H1 (cell line): ENCODE measurements around the gene PLPPR2. TPM values are rescaled to one million over a fixed set of nuclear protein-coding genes. Genes with fewer than 3 reads are reported as not detected.

ENCODE experiments used
- CTCF ChIA-PET: fragments of 300-600 bp; sonication (Branson Sonifier 250); formaldehyde crosslinking; loops from one replicate; lab custom pipeline; 2021; ENCODE audit not compliant: partially characterized antibody; lab: Charles Lee
- POLR2A ChIA-PET: fragments of 300-600 bp; sonication (Branson Sonifier 250); formaldehyde crosslinking; loops from one replicate; lab custom pipeline; 2021; ENCODE audit warnings: inconsistent platforms; ENCODE audit not compliant: partially characterized antibody; lab: Charles Lee
- DNase-seq, 2 experiments: peaks; one replicate each; pipeline versions ENCODE4 v3.0.0 to v3.0.0-alpha.2; 2010 to 2022; ENCODE audit warnings: low spot score in 2 of 2, low read depth in 1 of 2, mixed read lengths in 1 of 2
- FAIRE-seq: peaks from 2 replicates; lab custom pipeline; 2011; peaks lifted over from hg19 to GRCh38; lab: Jason Lieb, UNC
- H2AFZ ChIP-seq: 2 replicates; pipeline ENCODE4 v1.8.1; 2012; ENCODE audit warnings: low read length, inconsistent platforms
- H2AK5ac ChIP-seq: 2 replicates; pipeline ENCODE4 v1.6.1; 2013; ENCODE audit warnings: low read depth, low read length
- H2BK120ac ChIP-seq: replicated peaks from 2 replicates; pipeline ENCODE3; 2013; ENCODE audit warnings: low read depth, low read length, inconsistent platforms
- H2BK12ac ChIP-seq: 2 replicates; pipeline ENCODE4 v1.6.1; 2013; ENCODE audit warnings: low read depth, low read length
- H2BK15ac ChIP-seq: 2 replicates; pipeline ENCODE4 v1.6.1; 2013; ENCODE audit warnings: low read length
- H2BK20ac ChIP-seq: 2 replicates; pipeline ENCODE4 v1.6.1; 2013; ENCODE audit warnings: low read length
- H2BK5ac ChIP-seq: 2 replicates; pipeline ENCODE4 v1.6.1; 2013; ENCODE audit warnings: low read depth, low read length
- H3K14ac ChIP-seq: 2 replicates; pipeline ENCODE4 v1.6.1; 2013; ENCODE audit warnings: inconsistent platforms; ENCODE audit not compliant: insufficient read length
- H3K18ac ChIP-seq: 2 replicates; pipeline ENCODE4 v1.6.1; 2013; ENCODE audit warnings: low read length; ENCODE audit errors: extremely low read depth
- H3K23ac ChIP-seq: 2 replicates; pipeline ENCODE4 v1.6.1; 2013; ENCODE audit warnings: inconsistent platforms; ENCODE audit not compliant: insufficient read length
- H3K23me2 ChIP-seq: 2 replicates; pipeline ENCODE4 v1.6.1; 2013; ENCODE audit warnings: low read depth, low read length
- H3K27ac ChIP-seq: 2 replicates; pipeline ENCODE4 v1.6.1; 2011; ENCODE audit warnings: low read depth, low read length, inconsistent platforms
- H3K27me3 ChIP-seq, 4 experiments: replicated peaks in 1 of 4; 1 replicate in 1 of 4; 2 replicates in 3 of 4; pipeline versions ENCODE4 v1.6.1 to v1.8.1; 2011 to 2013; ENCODE audit warnings: low read length in 3 of 4, mild to moderate bottlenecking in 3 of 4, inconsistent platforms in 2 of 4, mixed read lengths in 2 of 4, moderate library complexity in 1 of 4; ENCODE audit not compliant: control insufficient read depth in 3 of 4, insufficient read depth in 3 of 4; ENCODE audit errors: extremely low read depth in 1 of 4
- H3K36me3 ChIP-seq, 4 experiments: 2 replicates each; pipeline versions ENCODE4 v1.6.1 to v1.8.1; 2011 to 2013; ENCODE audit warnings: mild to moderate bottlenecking in 4 of 4, low read length in 3 of 4, moderate library complexity in 2 of 4, control low read depth in 1 of 4, inconsistent platforms in 1 of 4; ENCODE audit not compliant: insufficient read depth in 4 of 4, control insufficient read depth in 2 of 4
- H3K4ac ChIP-seq: replicated peaks from 2 replicates; pipeline ENCODE3; 2013; ENCODE audit warnings: low read length, low read depth, mixed read lengths, inconsistent platforms; ENCODE audit not compliant: insufficient read length
- H3K4me1 ChIP-seq, 4 experiments: replicated peaks in 1 of 4; 1 replicate in 1 of 4; 2 replicates in 3 of 4; pipeline versions ENCODE4 v1.6.1 to v1.8.1; 2011 to 2013; ENCODE audit warnings: low read length in 3 of 4, inconsistent platforms in 2 of 4, mixed read lengths in 1 of 4; ENCODE audit not compliant: insufficient read depth in 4 of 4, control insufficient read depth in 3 of 4
- H3K4me2 ChIP-seq, 2 experiments: 2 replicates each; pipeline versions ENCODE4 v1.6.1 to v1.8.1; 2011 to 2013; ENCODE audit warnings: low read depth in 2 of 2, low read length in 2 of 2, control low read depth in 1 of 2, inconsistent platforms in 1 of 2, mild to moderate bottlenecking in 1 of 2; ENCODE audit not compliant: insufficient read depth in 1 of 2
- H3K4me3 ChIP-seq, 4 experiments: fragments of 200-600, 300-600 bp in 1 of 4; sonication (generic), shearing (Covaris generic), sonication (Bioruptor Twin) in 1 of 4; 2 replicates each; pipeline versions ENCODE4 v1.5.1 to v1.8.1; 2011 to 2016; ENCODE audit warnings: low read length in 4 of 4, low read depth in 3 of 4, control low read depth in 2 of 4, inconsistent platforms in 2 of 4, mild to moderate bottlenecking in 2 of 4, mixed read lengths in 1 of 4, moderate library complexity in 1 of 4; ENCODE audit not compliant: insufficient read depth in 2 of 4; ENCODE audit errors: extremely low read depth in 1 of 4
- H3K56ac ChIP-seq: replicated peaks from 2 replicates; pipeline ENCODE3; 2013; ENCODE audit warnings: low read depth, mild to moderate bottlenecking, mixed read lengths, low read length, inconsistent platforms; ENCODE audit not compliant: insufficient read length
- H3K79me1 ChIP-seq: 2 replicates; pipeline ENCODE4 v1.6.1; 2013; ENCODE audit warnings: low read depth, low read length, control low read depth
- H3K79me2 ChIP-seq, 2 experiments: 2 replicates each; pipeline versions ENCODE4 v1.6.1 to v1.8.1; 2012 to 2013; ENCODE audit warnings: low read length in 2 of 2, mild to moderate bottlenecking in 2 of 2, inconsistent platforms in 1 of 2; ENCODE audit not compliant: insufficient read depth in 2 of 2, control insufficient read depth in 1 of 2
- H3K9ac ChIP-seq, 4 experiments: replicated peaks in 1 of 4; 1 replicate in 1 of 4; 2 replicates in 3 of 4; pipeline versions ENCODE4 v1.6.1 to v1.8.1; 2011 to 2013; ENCODE audit warnings: low read depth in 3 of 4, low read length in 3 of 4, control low read depth in 2 of 4, mild to moderate bottlenecking in 2 of 4, moderate library complexity in 2 of 4, inconsistent platforms in 1 of 4; ENCODE audit errors: extremely low read depth in 1 of 4
- H3K9me3 ChIP-seq, 2 experiments: 2 replicates each; pipeline versions ENCODE4 v1.6.1 to v1.8.1; 2012 to 2013; ENCODE audit warnings: mild to moderate bottlenecking in 2 of 2, moderate library complexity in 2 of 2, control low read depth in 1 of 2, inconsistent platforms in 1 of 2, low read depth in 1 of 2, low read length in 1 of 2, mixed read lengths in 1 of 2; ENCODE audit not compliant: insufficient read depth in 2 of 2
- H4K20me1 ChIP-seq, 2 experiments: replicated peaks in 1 of 2; 2 replicates each; pipeline versions ENCODE3 to v1.8.1; 2011 to 2013; ENCODE audit warnings: inconsistent platforms in 2 of 2, low read length in 2 of 2, mild to moderate bottlenecking in 1 of 2; ENCODE audit not compliant: insufficient read depth in 2 of 2, control insufficient read depth in 1 of 2
- H4K5ac ChIP-seq: 2 replicates; pipeline ENCODE4 v1.6.1; 2013; ENCODE audit warnings: low read length, low read depth, mixed read lengths, inconsistent platforms; ENCODE audit not compliant: insufficient read length
- H4K8ac ChIP-seq: 2 replicates; pipeline ENCODE4 v1.8.0; 2013; ENCODE audit warnings: mild to moderate bottlenecking, moderate library complexity, low read length, inconsistent platforms; ENCODE audit not compliant: insufficient read depth; ENCODE audit errors: extremely low read depth
- H4K91ac ChIP-seq: replicated peaks from 2 replicates; pipeline ENCODE3; 2013; ENCODE audit warnings: low read length, mixed read lengths, inconsistent platforms; ENCODE audit not compliant: insufficient read length
- ASH2L ChIP-seq: fragments of 200-600, 300-600 bp; sonication (generic); IDR thresholded peaks from one replicate; pipeline ENCODE4 v1.7.1; 2017; ENCODE audit warnings: low read length
- CTBP2 ChIP-seq: IDR thresholded peaks from 2 replicates; pipeline ENCODE4 v1.7.0; 2011; ENCODE audit warnings: borderline replicate concordance, mild to moderate bottlenecking, moderate library complexity, mixed read lengths, low read length; ENCODE audit not compliant: insufficient read depth, insufficient read length
- E2F6 ChIP-seq: IDR thresholded peaks from 2 replicates; pipeline ENCODE4 v1.6.1; 2012; ENCODE audit warnings: inconsistent platforms
- FOSL1 ChIP-seq: IDR thresholded peaks from 2 replicates; pipeline ENCODE4 v1.6.1; 2011; ENCODE audit warnings: mild to moderate bottlenecking, low read depth, low read length, moderate library complexity; ENCODE audit not compliant: insufficient read depth
- GTF2F1 ChIP-seq: IDR thresholded peaks from 2 replicates; pipeline ENCODE4 v1.6.1; 2012; ENCODE audit warnings: low read depth, low read length, improper control_type of control experiment, borderline replicate concordance
- POLR2A ChIP-seq, 2 experiments: IDR thresholded peaks; 1 replicate in 1 of 2; 2 replicates in 1 of 2; pipeline ENCODE4 v1.6.1; 2011; ENCODE audit warnings: low read depth in 2 of 2, low read length in 2 of 2, mild to moderate bottlenecking in 2 of 2; ENCODE audit errors: control extremely low read depth in 1 of 2
- RBBP5 ChIP-seq: IDR thresholded peaks from 2 replicates; pipeline ENCODE4 v1.7.1; 2012; ENCODE audit warnings: low read depth, mild to moderate bottlenecking, inconsistent platforms, low read length, moderate library complexity, borderline replicate concordance
- SIN3A ChIP-seq, 2 experiments: IDR thresholded peaks in 1 of 2; conservative IDR thresholded peaks in 1 of 2; 2 replicates each; pipeline ENCODE4 v1.6.1; 2011 to 2012; ENCODE audit warnings: low read length in 2 of 2, improper control_type of control experiment in 1 of 2, low read depth in 1 of 2, mild to moderate bottlenecking in 1 of 2
- SUZ12 ChIP-seq: fragments of 200-600 bp; sonication (generic); IDR thresholded peaks from 2 replicates; pipeline ENCODE4 v1.6.1; 2012; ENCODE audit warnings: mild to moderate bottlenecking, inconsistent platforms, low read length, moderate library complexity, mixed read lengths
- ZNF274 ChIP-seq: IDR thresholded peaks from 2 replicates; pipeline ENCODE4 v1.7.0; 2012; ENCODE audit warnings: low read length, borderline replicate concordance; ENCODE audit errors: extremely low read depth
- WGBS, 2 experiments: shearing (Covaris generic) in 1 of 2; methylation state at CpG; one replicate each; pipeline versions ENCODE4 v1.1.6 to v1.1.7; 2013 to 2015; ENCODE audit warnings: low lambda C conversion rate in 2 of 2, mixed read lengths in 2 of 2, inconsistent platforms in 1 of 2, low coverage in 1 of 2, missing lambda C conversion rate in 1 of 2; ENCODE audit not compliant: insufficient replicate concordance in 2 of 2, insufficient coverage in 1 of 2, insufficient read length in 1 of 2; ENCODE audit errors: extremely low coverage in 1 of 2, missing lambda C conversion rate in 1 of 2; 5-methylcytosine and 5-hydroxymethylcytosine counted together
- polyA plus RNA-seq, 7 experiments: library from polyadenylated mRNA; depleted of rRNA in 3 of 7; stranded (reverse) in 5 of 7; unstranded in 2 of 7; fragments of >200 nt in 5 of 7; fragments of 200-250 nt in 2 of 7; gene quantifications; 1 replicate in 5 of 7; 2 replicates in 1 of 7; 4 replicates in 1 of 7; pipeline versions ENCODE4 v1.2.1 to v1.2.3, GENCODE V29; 2011 to 2013; ENCODE audit warnings: missing spikeins in 2 of 7, mixed read lengths in 2 of 7
- total RNA-seq: library from RNA; stranded (reverse); fragmentation: NEBNext Ultra II Directional; extraction: Animal tissue kit (Norgen Biotek cat#: 25700); gene quantifications from 2 replicates; pipeline ENCODE4 v1.2.1, GENCODE V29; 2021

Gene PLPPR2
- total and polyA plus RNA-seq, 2 of the 8 experiments (the other 6 are each of a cell fraction or from before 2014, with no cell fraction given) = 7.2 to 11.7 TPM

- FAIRE-seq (no peak), DNase-seq (peak in 1 of 2 experiments; percentile 94)
- ChIA-PET CTCF (interaction anchor here (0.6 to 16.8 kb wide), 41 partner anchors 8 to 673 kb away, joined by 3 to 197 read pairs (median 4); partner anchors contain the start of genes CCDC159, CNN1, ODAD3 and PRKCSH), POLR2A (interaction anchor here (0.7 to 4.7 kb wide), 23 partner anchors 8 to 1228 kb away, joined by 3 to 48 read pairs (median 4); partner anchors contain the start of genes CCDC159, ELAVL3, RAB3D and RGL3)
- Histone ChIP-seq H3K23me2 (peaks cover 24% of the 10 kb centered on the region), H2AFZ (no peak overlapping the region), H3K4ac (peak overlapping the region; percentile 25), H4K8ac (no peak overlapping the region), H2BK15ac (no peak overlapping the region), H2BK20ac (no peak overlapping the region), H3K4me3 (peak overlapping the region; percentile 60 to 78 (median 61)), H3K9ac (no peak overlapping the region; a peak in 1 of 7 replicates), H3K4me2 (peak overlapping the region; percentile 86 to 90), H3K23ac (no peak overlapping the region), H2AK5ac (no peak overlapping the region), H3K36me3 (no peaks in the 10 kb centered on the region), H3K18ac (no peak overlapping the region; the same call in none of the 2 replicates), H3K9me3 (no peaks in the 10 kb centered on the region), H3K14ac (no peak overlapping the region), H3K27me3 (no peaks in the 10 kb centered on the region), H3K56ac (peak overlapping the region; percentile 12), H3K27ac (no peak overlapping the region), H4K20me1 (peaks cover 2 to 4% of the 10 kb centered on the region in 2 experiments), H2BK12ac (no peak overlapping the region), H4K91ac (no peak overlapping the region), H4K5ac (no peak overlapping the region), H3K79me1 (0 out of 2 replicates have a peak, but pooled peaks cover 2% of the 10 kb centered on the region), H3K4me1 (peaks cover 0 to 11% (median 5%) of the 10 kb centered on the region in 4 experiments; a peak in 5 of 7 replicates), H2BK5ac (no peak overlapping the region), H3K79me2 (no peaks in the 10 kb centered on the region), H2BK120ac (no peak overlapping the region)
- 4% methylated on average over 29 of the region's 65 CpGs; no CpG with 5 or more reads in 1 of the 2 experiments for WGBS, 2 experiments
- TF ChIP-seq SUZ12 = no peak
- TF ChIP-seq RBBP5 = peak; percentile 1; the same call in 1 of the 2 replicates
- no peak for TF ChIP-seq GTF2F1
- TF ChIP-seq ZNF274 = no peak
- TF ChIP-seq E2F6 = peak; percentile 54
- TF ChIP-seq FOSL1 = peak; percentile 62; the same call in 1 of the 2 replicates
- TF ChIP-seq POLR2A (IDR thresholded peaks at IDR 0.05; ENCODE audit: control extremely low read depth in 1 of 2, low read depth in 2 of 2, low read length in 2 of 2) = peak in 1 of 2 experiments; percentile 32; a peak in 1 of 3 replicates
- TF ChIP-seq CTBP2 = no peak
- TF ChIP-seq SIN3A (conservative IDR thresholded peaks at IDR 0.05 in 1 of 2, IDR thresholded peaks at IDR 0.05 in 1 of 2; ENCODE audit: low read depth in 1 of 2, low read length in 2 of 2) = peak in 1 of 2 experiments; percentile 31; a peak in 1 of 4 replicates
- TF ChIP-seq ASH2L = peak; percentile 27
Measured at GRCh38 chr19:11382898-11383705, 27.9 kb downstream of the PLPPR2 start.
